ENCODE results near the gene DVL1. TPM values are rescaled to one million over a fixed set of nuclear protein-coding genes. Genes with fewer than 3 reads are reported as not detected.

Gene DVL1
- total RNA-seq, 1 experiment from 2014 or later = 107 TPM

DNA sequence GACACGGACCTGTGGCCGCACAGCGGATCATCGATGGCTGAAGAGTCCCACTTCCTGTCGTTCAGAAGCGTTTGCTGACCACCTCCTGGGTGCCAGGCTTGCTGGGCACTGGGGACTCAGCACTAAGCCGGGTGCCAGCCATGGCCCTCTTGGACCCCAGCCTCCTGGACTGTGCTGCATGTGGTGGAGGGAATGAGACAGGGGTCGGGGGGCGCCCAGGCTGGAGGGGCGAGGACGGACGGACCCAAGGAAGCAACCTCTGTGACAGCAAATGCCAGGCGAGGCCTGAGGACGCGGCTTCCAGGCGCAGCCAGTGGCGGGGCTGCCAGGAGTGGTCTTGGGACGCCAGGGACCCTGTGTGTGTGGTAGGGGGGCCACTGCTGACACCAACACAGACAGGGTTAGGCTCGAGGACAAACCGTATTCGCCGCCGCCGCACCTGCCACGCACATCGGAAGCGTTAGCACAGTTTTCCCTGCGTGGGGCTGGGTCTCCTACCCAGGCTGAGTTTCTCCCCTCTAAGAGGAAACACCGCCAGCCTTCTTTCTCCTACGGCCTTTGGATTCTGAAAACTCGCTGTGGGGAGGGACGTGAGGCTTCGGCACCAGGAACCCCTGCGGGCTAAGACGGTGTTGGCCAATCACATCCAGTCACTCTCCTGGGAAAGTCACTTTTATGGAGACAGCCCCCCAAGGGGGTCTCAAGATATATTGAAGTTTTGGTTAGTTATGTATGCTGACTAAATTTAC, 12.2 kb upstream of the DVL1 start:
- no peak for DNase-seq
- peak overlapping the region; percentile 19 for H3K4me3 ChIP-seq
- peaks cover 3% of the 10 kb centered on the region for H3K9me3 ChIP-seq
- peaks cover 4% of the 10 kb centered on the region for H3K36me3 ChIP-seq
- no peaks in the 10 kb centered on the region for H3K27me3 ChIP-seq

DNA sequence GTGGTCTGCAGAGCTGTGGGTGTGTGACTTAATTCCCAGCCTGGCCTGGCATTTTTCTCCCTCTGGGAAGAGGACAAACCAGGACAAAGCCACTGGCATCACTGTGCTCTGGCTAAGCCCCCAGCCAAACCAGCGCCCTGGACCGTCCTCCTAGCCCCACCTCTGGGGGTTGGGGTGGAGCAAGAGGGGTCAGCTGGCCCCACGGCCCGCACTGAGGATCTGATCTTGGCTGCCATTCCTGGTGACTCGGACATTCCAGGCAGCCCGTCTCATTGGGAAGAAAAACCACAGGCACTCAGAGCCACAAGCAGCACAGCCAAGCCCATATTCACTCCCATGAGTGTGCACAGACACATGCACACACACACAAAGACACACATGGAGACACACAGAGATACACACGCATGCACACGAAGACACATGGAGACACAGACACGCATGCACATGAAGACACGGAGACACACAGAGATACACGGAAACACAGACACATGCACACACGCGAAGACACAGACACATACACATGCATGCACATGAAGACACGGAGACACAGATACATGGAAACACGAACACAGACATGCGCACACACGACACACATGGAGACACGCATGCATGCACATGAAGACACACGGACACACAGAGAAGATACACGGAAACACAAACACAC, 11.4 kb upstream of the DVL1 start:
- peak; percentile 98 for DNase-seq
- H3K9me3 ChIP-seq = no peaks in the 10 kb centered on the region
- H3K27me3 ChIP-seq = no peaks in the 10 kb centered on the region
- H3K36me3 ChIP-seq = peaks cover 4% of the 10 kb centered on the region
- peak overlapping the region; percentile 19 for H3K4me3 ChIP-seq

DNA sequence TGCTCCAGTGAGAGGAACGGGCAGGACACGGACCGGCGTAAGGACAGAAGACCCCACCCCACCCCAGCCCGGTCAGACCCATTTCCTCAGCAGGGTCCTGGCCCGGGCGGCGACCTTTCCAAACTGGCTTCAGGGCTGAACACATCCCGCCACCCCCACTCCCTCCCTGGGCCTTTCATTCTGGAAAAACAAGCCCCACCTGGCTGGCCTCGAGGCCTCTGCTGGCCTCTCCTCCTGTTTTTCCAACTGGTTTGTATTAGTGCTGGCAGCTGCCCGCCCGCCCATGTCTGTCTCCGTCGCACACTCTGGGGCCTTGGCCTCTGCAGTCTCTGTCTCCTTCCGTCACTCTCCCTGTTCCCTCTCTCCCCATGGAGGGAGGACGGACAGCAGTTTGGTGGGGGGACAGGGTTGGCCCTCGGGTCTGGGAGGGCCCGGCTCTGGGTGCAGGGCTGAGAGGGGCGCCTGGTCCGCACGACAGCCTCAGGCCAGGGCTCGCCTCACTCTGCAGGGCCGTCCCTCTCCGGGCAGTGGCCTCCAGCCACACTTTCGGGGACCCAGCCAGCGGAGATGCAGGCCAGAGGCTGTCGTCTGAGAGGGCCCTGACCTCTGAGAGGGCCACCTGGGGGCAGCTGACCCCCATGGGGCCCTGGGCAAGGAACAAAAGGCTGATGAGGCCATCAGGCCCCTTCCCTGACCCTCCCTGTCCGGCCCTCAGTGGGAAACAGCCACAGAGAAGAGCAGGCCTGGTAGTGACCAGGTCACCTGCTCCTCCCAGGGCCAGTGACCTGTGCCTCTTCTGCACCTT, 10.6 kb upstream of the DVL1 start:
- no peaks in the 10 kb centered on the region for H3K27me3 ChIP-seq
- H3K4me3 ChIP-seq = peak overlapping the region; percentile 91
- peaks cover 4% of the 10 kb centered on the region for H3K36me3 ChIP-seq
- H3K9me3 ChIP-seq = no peaks in the 10 kb centered on the region
- peak; percentile 78 for DNase-seq

DNA sequence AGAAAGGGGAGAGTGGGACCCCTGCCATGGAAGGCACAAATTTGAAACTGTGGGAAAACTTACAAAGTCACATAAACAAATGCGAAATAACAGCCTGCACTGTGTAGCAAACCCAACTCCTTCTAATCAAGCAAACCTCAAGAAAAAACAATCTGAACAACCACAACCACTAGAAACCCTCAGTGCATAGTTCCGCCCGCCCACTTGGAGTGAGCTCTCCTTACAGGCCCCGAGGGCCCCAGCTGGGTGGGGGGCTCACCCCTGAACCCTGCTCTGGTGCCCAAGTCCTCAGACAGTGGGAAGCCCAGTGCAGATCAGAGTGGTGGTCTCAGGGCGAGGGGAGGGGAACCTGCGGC, 10.1 kb upstream of the DVL1 start:
- H3K36me3 ChIP-seq = peaks cover 8% of the 10 kb centered on the region
- H3K4me3 ChIP-seq = peak overlapping the region; percentile 91
- peak; percentile 59 for DNase-seq
- H3K9me3 ChIP-seq = no peaks in the 10 kb centered on the region
- no peaks in the 10 kb centered on the region for H3K27me3 ChIP-seq

DNA sequence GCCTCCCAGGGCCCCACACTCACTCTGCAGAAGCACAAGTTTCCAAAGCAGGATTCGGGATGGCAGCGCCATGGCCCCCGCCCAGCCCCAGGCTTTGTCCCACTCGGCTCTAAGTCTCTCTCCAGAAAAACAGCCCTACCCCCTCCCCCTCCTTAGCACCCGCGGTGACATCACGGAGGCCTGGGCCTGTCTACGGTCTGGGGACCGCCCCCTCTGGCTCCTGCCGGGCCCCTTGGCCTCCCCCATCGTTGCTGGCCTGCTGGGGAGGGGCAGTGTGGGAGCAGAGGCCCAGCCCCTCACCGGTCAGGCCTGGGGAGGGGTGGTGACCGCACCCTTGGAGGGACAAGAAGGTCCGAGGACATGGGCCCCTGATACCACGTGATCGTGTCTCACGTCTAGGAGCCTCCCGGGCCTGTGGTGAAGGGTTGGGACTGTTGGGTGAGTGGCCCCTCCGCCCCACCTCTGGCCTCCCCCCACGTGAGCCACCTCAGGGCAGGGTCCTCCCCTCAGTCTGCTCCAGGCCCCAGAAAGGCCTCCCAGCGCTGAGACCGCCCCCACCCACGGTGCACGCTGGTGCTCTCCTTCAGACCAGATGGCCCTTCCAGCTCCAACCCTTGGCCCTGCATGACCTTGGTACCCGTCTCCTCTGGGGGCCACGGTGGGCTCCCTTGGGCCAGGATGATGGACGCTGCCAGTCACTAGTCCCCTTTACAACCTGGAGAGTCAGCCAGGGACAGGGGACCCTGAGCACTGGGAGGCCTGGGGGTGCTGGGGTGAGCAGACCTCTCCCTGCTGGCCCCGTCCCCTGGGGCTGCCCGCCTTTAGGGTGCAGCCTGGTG, 9.4 kb upstream of the DVL1 start, which contains the start of gene MXRA8:
TSS of gene MXRA8 (minus strand) at position 123 of the 839 bp plus-strand sequence. CDS start at position 72, 51 bp downstream.
- Histone ChIP-seq H3K27me3 (no peaks in the 10 kb centered on the region), H3K36me3 (peaks cover 14% of the 10 kb centered on the region), H3K9me3 (no peaks in the 10 kb centered on the region), H3K4me3 (peak within 1 kb of the TSS; percentile 91)
- peak; percentile 99 for DNase-seq

DNA sequence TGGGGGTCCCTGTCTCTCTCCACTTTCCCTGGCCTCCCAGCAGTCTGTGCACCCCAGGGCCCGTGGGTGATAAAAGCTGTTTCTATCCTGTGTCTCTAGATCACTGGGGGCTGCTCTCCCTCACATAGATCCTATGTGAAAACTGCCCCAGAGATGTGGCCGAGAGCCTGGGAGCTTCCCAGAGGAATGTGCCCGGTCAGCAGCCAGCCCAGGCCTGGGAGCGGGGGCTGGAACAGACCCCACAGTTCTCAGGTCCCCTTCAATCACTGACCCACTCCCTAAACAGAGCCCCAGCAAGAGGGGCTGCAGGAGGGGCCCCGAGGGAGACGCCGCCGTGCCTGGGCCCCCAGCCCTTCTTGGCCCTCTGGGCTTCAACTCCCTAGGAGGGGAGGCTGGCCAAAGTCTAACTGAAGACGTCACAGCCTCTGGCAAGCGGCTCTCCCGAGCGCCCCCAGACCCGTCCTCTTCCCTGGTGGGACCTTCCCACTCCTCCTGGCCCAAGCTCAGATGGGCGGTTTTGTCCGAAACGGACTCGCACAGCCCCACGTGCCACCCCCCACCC, 8.7 kb upstream of the DVL1 start:
- DNase-seq = no peak
- Histone ChIP-seq H3K36me3 (peaks cover 21% of the 10 kb centered on the region), H3K9me3 (no peaks in the 10 kb centered on the region), H3K4me3 (peak overlapping the region; percentile 91), H3K27me3 (no peaks in the 10 kb centered on the region)

DNA sequence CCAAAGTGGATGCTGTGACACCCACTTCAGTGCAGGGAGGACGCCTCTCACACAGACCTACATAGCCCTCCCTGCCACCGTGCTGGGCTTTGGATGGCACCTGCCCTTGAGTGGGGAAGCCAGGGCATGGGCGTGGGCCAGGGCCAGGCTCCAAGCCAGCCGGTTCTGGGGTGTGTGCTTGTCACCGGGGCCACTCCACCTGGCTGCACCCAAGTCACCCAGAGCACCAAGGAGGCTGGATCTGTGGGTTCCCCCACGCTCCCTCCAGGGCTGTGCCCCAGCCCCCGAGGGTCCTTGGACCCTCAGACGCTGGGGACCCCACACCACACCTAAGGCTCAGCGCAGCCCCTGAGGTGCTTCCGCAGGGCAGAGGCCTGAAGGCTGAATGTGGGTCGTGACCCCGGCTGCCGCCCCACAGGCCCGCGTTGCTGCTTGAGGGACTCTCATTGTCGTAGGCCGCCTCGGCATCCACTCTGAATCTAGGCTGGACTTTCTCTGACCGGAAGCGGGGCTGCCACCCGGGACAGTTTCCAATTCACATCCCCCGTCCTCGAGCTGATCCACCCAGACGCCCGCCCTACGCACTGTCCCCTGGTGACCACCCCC, 7.7 kb upstream of the DVL1 start:
- peak; percentile 50 for DNase-seq
- H3K36me3 ChIP-seq = peaks cover 30% of the 10 kb centered on the region
- no peaks in the 10 kb centered on the region for H3K27me3 ChIP-seq
- no peaks in the 10 kb centered on the region for H3K9me3 ChIP-seq
- H3K4me3 ChIP-seq = peak overlapping the region; percentile 91

DNA sequence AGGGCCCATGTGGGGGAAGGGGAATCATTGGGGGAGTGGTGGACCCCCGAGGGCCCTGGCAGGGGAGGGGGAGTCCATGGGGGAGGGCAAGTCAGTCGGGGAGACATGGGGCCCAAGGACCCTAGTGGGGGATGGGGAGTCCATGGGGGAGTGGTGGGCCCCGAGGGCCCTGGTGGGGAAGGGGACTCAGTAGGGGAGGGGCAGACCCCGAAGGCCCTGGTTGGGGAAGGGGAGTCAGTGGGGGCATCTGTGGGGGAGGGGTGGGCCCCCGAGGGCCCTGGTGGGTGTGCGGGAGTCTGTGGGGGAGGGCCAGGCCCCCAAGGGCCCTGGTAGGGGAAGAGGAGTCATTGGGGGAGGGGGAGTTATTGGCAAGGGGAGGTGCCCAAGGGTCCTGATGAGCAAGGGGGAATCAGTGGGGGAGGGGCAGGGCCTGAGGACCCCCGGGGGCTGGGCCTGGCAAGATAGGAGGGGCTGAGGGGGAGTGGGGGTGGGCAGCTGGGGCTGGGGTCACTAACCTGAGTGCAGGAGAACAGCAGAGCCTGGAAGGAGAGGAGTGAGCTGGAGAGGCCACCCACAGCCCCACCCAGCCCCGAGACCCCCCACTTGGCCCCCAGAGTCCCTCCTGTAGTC, 7.1 kb upstream of the DVL1 start:
- H3K9me3 ChIP-seq = no peaks in the 10 kb centered on the region
- DNase-seq = no peak
- no peaks in the 10 kb centered on the region for H3K27me3 ChIP-seq
- H3K36me3 ChIP-seq = peaks cover 32% of the 10 kb centered on the region
- peak overlapping the region; percentile 91 for H3K4me3 ChIP-seq

DNA sequence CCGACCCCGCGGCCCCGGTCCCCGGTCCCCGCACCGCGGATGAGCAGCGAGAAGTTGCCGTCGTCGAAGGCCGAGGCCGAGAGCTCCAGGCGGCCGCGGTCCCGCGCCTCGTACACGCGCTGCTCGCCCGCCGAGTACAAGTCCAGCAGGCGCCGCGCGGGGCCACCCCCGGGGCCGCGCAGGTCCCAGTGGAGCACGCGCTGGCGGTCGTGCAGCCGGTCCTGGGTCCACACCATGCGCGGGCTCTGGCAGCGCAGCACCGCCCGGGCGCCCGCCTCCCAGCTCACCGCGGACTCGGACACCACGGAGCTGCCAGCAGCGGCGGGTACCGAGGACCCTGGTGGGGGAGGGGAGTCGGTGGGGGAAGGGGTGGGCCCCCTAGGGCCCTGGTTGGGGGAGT, 6.2 kb upstream of the DVL1 start:
- peak; percentile 58 for DNase-seq
- H3K4me3 ChIP-seq = peak overlapping the region; percentile 24; the same call in 1 of the 2 replicates
- H3K27me3 ChIP-seq = no peaks in the 10 kb centered on the region
- H3K36me3 ChIP-seq = peaks cover 32% of the 10 kb centered on the region
- no peaks in the 10 kb centered on the region for H3K9me3 ChIP-seq

DNA sequence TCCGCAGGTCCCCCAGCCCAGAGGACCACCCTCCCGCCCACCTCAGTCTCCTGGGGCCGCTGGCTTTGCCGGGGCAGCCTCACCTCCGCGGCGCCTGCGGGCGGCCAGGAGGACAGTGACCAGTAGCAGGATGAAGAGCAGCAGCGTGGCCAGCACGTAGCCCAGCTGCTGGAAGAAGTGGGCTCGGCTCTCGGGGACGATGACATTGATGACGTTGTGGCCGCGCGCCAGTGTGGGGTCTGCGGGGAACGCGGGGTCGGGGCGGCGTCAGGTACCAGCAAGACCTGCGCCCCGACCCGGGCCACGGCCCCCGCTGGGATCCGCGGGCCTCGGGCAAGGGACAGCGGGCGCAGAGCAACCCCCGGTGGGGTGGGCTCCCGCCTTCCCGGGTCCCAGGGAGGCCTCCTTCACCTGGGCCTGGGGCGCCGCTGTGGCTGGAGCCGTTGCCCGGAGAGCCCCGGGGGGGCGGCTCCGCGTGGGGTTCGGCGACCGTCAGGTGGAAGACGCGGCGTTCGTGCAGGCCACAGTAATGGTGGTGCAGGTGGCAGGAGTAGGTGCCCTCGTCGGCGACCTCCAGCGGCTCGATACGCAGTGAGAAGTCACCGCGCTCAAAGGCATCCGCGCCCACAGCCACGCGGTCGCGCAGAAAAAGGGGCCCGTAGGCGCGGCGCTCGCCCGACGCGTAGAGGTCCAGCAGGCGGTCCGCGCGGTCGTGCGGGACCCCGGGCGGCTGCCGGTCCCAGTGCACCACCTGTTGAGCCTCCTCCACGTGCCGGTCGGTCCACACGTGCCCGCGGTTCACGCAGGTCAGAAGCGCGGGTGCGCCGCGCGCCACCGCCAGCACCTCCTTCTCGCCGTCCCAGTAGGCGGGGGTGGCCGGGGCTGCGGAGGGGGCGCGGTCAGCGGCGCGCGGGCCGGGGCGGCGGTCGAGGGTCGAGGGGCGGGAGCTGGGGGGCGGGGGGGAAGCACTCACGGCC, 5.3 kb upstream of the DVL1 start:
- H3K27me3 ChIP-seq = no peaks in the 10 kb centered on the region
- H3K36me3 ChIP-seq = peaks cover 32% of the 10 kb centered on the region
- no peaks in the 10 kb centered on the region for H3K9me3 ChIP-seq
- H3K4me3 ChIP-seq = no peak overlapping the region
- no peak for DNase-seq

DNA sequence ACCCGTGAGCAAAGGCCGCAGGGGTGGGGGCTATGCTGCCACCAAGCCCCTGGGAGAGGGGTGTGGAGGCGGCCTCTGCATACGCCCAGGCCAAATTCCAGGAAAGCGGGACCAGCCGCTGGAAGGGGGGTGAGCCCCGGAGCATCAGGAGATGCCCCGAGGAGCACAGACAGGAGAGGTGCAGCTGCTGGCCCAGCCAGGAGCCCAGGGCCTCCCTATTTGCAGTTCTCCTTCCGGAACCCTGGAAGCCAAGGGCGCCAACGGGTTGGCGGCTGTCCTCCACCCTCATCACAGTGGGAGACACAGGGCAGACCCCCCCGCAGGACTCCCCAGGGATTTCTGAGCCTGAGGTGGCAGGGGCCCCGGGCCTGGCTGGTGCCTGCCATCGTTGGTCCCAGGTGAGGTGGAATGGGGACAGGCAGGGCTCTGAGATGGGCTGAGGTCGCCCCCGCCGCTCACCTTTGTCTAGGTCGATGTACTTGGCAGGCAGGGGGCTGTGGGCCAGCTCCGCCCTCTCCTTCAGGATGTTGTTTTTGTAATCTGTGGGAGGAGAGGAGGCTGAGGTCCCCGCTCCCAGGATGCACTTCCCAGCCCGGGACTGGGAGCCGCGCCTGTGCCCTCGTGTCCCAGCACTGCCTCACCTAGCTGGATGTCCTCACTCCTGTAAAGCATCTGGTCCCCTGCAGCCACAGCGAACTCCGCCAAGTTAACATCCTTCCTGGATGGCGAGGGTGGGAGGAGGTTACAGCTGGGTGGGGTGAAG, 4.4 kb upstream of the DVL1 start:
- no peak for DNase-seq
- Histone ChIP-seq H3K36me3 (peaks cover 32% of the 10 kb centered on the region), H3K27me3 (no peaks in the 10 kb centered on the region), H3K9me3 (no peaks in the 10 kb centered on the region), H3K4me3 (no peak overlapping the region)

DNA sequence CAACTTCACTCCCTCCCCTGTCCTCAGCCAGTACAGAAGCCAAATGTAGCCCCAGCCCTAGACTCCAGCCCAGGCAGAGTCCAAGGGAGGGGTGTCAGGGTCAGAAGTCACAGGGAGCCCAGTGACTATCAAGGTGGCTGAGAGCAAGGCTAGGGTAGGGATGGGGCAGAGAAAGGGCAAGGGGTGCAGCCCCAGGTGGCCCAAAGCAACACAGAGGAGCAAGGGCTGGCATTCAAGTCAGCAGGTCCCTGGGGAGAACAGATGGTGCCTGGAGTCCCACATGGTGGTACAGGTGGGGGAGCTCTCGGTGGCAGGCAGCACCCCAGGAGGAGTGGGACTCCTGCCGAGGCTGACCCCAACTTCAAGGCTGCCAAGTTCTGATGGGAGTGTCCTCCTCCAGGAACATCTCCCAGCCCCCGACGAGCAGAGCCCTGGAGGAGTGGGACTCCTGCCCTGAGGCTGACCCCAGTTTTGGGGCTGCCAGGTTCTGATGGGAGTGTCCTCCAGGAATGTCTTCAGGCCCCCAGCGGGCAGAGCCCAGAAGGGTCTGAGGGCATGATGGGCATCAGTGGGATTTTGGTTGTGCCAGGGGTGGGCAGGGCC, 3.7 kb upstream of the DVL1 start:
- H3K4me3 ChIP-seq = no peak overlapping the region
- no peak for DNase-seq
- H3K36me3 ChIP-seq = peaks cover 35% of the 10 kb centered on the region
- H3K27me3 ChIP-seq = no peaks in the 10 kb centered on the region
- H3K9me3 ChIP-seq = no peaks in the 10 kb centered on the region

All from MG63 (cell line).